SK-N-SH (cell line): ENCODE data around the gene BICC1. TPM values are rescaled to one million over a fixed set of nuclear protein-coding genes. Genes with fewer than 3 reads are reported as not detected.

Experiments used
- CTCF ChIA-PET: fragments of 300-600, 350-600 bp; formaldehyde crosslinking; extraction: SDS; loops from one replicate; lab custom pipeline; 2021; lab: Yijun Ruan, JAX
- POLR2A ChIA-PET: fragments of 350-600 bp; sonication (Branson Sonifier 250); formaldehyde crosslinking; extraction: SDS; loops from one replicate; lab custom pipeline; 2020; ENCODE audit warnings: antibody characterized with exemption, inconsistent platforms; lab: Yijun Ruan, JAX
- DNase-seq: peaks from one replicate; pipeline ENCODE4 v3.0.0; 2012
- H2AFZ ChIP-seq: fragments of 200-600 bp; sonication (generic); 2 replicates; pipeline ENCODE4 v1.8.1; 2016; ENCODE audit warnings: antibody characterized with exemption, mild to moderate bottlenecking, low read depth
- H3F3A ChIP-seq: fragments of 200-600 bp; sonication (generic); replicated peaks from 2 replicates; pipeline ENCODE3; 2016; ENCODE audit warnings: antibody characterized with exemption, mild to moderate bottlenecking; ENCODE audit not compliant: insufficient read depth
- H3K27ac ChIP-seq, 2 experiments: fragments of 200-500 bp in 1 of 2; fragments of 200-600 bp in 1 of 2; sonication (Bioruptor generic) in 1 of 2; sonication (generic), shearing (Covaris generic) in 1 of 2; 2 replicates each; pipeline versions ENCODE4 v1.5.1 to v1.6.1; 2014 to 2016; ENCODE audit warnings: low read depth in 2 of 2, inconsistent platforms in 1 of 2, low read length in 1 of 2, mild to moderate bottlenecking in 1 of 2, mixed read lengths in 1 of 2
- H3K27me3 ChIP-seq: fragments of 200-600 bp; sonication (generic), shearing (Covaris generic); 2 replicates; pipeline ENCODE4 v1.6.1; 2016; ENCODE audit warnings: mixed run types; ENCODE audit not compliant: insufficient read depth
- H3K36me3 ChIP-seq, 2 experiments: fragments of 200-500 bp in 1 of 2; fragments of 200-600 bp in 1 of 2; sonication (Bioruptor generic) in 1 of 2; sonication (generic) in 1 of 2; replicated peaks in 1 of 2; 2 replicates each; pipeline versions ENCODE3 to v1.5.1; 2014 to 2016; ENCODE audit warnings: low read length in 1 of 2, mild to moderate bottlenecking in 1 of 2; ENCODE audit not compliant: insufficient read depth in 2 of 2, control insufficient read depth in 1 of 2
- H3K4me1 ChIP-seq, 2 experiments: fragments of 200-500 bp in 1 of 2; fragments of 200-600 bp in 1 of 2; sonication (Bioruptor generic) in 1 of 2; sonication (generic), shearing (Covaris generic) in 1 of 2; 2 replicates each; pipeline versions ENCODE4 v1.5.1 to v1.6.1; 2014 to 2016; ENCODE audit warnings: low read depth in 1 of 2, low read length in 1 of 2, mixed run types in 1 of 2; ENCODE audit not compliant: insufficient read depth in 2 of 2, control insufficient read depth in 1 of 2
- H3K4me2 ChIP-seq: fragments of 200-600 bp; sonication (generic), shearing (Covaris generic); 2 replicates; pipeline ENCODE4 v1.6.1; 2017; ENCODE audit warnings: mixed run types
- H3K4me3 ChIP-seq, 2 experiments: fragments of 200-500 bp in 1 of 2; fragments of 200-600 bp in 1 of 2; sonication (Bioruptor generic) in 1 of 2; sonication (generic), shearing (Covaris generic) in 1 of 2; 2 replicates each; pipeline versions ENCODE4 v1.5.1 to v1.8.1; 2014 to 2016; ENCODE audit warnings: low read depth in 2 of 2, inconsistent platforms in 1 of 2, low read length in 1 of 2, mild to moderate bottlenecking in 1 of 2, mixed read lengths in 1 of 2, moderate library complexity in 1 of 2
- H3K79me2 ChIP-seq: fragments of 200-600 bp; sonication (generic); 2 replicates; pipeline ENCODE4 v1.8.1; 2017; ENCODE audit warnings: mild to moderate bottlenecking; ENCODE audit not compliant: insufficient read depth
- H3K9ac ChIP-seq: fragments of 200-600 bp; sonication (generic); 2 replicates; pipeline ENCODE4 v1.6.1; 2017; ENCODE audit warnings: mixed run types
- H3K9me2 ChIP-seq: fragments of 200-600 bp; sonication (generic); 2 replicates; pipeline ENCODE4 v1.6.1; 2017; ENCODE audit warnings: mixed run types
- H3K9me3 ChIP-seq: fragments of 200-600 bp; sonication (generic); 2 replicates; pipeline ENCODE4 v1.6.1; 2017; ENCODE audit warnings: mixed run types, mild to moderate bottlenecking, moderate library complexity
- H4K20me1 ChIP-seq: fragments of 200-600 bp; sonication (generic); 2 replicates; pipeline ENCODE4 v1.6.1; 2017; ENCODE audit warnings: mild to moderate bottlenecking, mixed run types; ENCODE audit not compliant: insufficient read depth
- ELF1 ChIP-seq: IDR thresholded peaks from 2 replicates; pipeline ENCODE4 v1.4.0; 2012
- GATA2 ChIP-seq: sonication (generic); formaldehyde crosslinking; IDR thresholded peaks from 2 replicates; pipeline ENCODE4 v1.5.0; 2020; ENCODE audit warnings: mild to moderate bottlenecking, missing genetic modification reagents
- MXI1 ChIP-seq: IDR thresholded peaks from 2 replicates; pipeline ENCODE4 v1.6.1; 2012; ENCODE audit warnings: mild to moderate bottlenecking, low read depth, low read length, improper control_type of control experiment
- NFIC ChIP-seq: IDR thresholded peaks from 2 replicates; pipeline ENCODE4 v1.4.0; 2012; ENCODE audit warnings: borderline replicate concordance
- RAD21 ChIP-seq: IDR thresholded peaks from 2 replicates; pipeline ENCODE4 v1.6.1; 2012; ENCODE audit warnings: mild to moderate bottlenecking, low read length
- RFX5 ChIP-seq: IDR thresholded peaks from 2 replicates; pipeline ENCODE4 v1.6.1; 2012; ENCODE audit warnings: mild to moderate bottlenecking, improper control_type of control experiment, low read length
- SMC3 ChIP-seq: IDR thresholded peaks from 2 replicates; pipeline ENCODE4 v1.6.1; 2012; ENCODE audit warnings: low read depth, low read length, improper control_type of control experiment
- TCF12 ChIP-seq: IDR thresholded peaks from 2 replicates; pipeline ENCODE4 v1.4.0; 2012
- WGBS: methylation state at CpG from one replicate; pipeline ENCODE4 v1.1.6; 2017; ENCODE audit warnings: low lambda C conversion rate; 5-methylcytosine and 5-hydroxymethylcytosine counted together
- polyA plus RNA-seq, 3 experiments: library from polyadenylated mRNA; depleted of rRNA; stranded (reverse); fragments of >200 nt; gene quantifications; 2 replicates each; pipeline ENCODE4 v1.2.3, GENCODE V29; 2012
- TF ChIP-seq, protein P1 (sequence below): fragments of 200-600 bp; sonication (generic); IDR thresholded peaks from 2 replicates; pipeline ENCODE4 v1.6.1; 2017; ENCODE audit warnings: antibody characterized with exemption, mild to moderate bottlenecking, moderate library complexity
- TF ChIP-seq, protein P2 (sequence below): fragments of 150-350 bp; IDR thresholded peaks from 2 replicates; pipeline ENCODE4 v1.6.1; 2016; ENCODE audit warnings: mild to moderate bottlenecking, low read depth, low read length
- TF ChIP-seq, protein P3 (sequence below): fragments of 150-350 bp; IDR thresholded peaks from 2 replicates; pipeline ENCODE4 v1.6.1; 2017; ENCODE audit warnings: antibody characterized with exemption, low read length, low read depth, borderline replicate concordance

BICC1 gene
- polyA plus RNA-seq, 1 of the 3 experiments (the other 2 are of a cell fraction) = 1.5 TPM

DNA sequence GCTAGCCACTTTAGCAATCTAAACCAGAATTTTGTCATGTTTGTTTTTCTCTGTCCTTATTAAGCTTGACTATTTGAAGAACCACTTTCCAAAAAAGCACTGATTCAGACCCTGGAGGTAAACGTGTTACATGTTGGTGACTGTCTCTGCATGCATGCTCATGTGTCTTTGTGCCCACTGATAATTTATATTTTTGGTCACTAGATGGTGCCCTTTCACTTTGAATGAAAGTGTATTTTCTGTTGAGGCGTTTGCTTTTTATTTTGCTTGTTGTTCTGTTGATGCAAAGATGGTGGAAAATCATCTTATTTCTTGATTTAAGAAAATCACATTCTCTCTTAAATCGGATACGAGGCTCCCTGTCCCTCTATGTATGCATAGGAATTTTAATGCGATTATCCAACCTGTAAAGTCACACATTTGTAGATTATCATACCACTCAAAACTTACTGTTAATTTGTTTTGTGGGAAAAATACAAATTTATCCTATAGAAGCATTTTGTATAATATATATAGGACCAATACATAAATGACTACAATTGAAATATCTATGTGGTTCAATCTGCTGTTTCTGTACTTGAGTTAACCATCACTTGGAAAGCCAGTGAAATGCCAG, 269.3 kb downstream of the BICC1 start:
- H3K36me3 ChIP-seq = peaks cover 0 to 2% of the 10 kb centered on the region in 2 experiments
- H3K9me2 ChIP-seq = no peaks in the 10 kb centered on the region
- TF ChIP-seq, protein P1, sequence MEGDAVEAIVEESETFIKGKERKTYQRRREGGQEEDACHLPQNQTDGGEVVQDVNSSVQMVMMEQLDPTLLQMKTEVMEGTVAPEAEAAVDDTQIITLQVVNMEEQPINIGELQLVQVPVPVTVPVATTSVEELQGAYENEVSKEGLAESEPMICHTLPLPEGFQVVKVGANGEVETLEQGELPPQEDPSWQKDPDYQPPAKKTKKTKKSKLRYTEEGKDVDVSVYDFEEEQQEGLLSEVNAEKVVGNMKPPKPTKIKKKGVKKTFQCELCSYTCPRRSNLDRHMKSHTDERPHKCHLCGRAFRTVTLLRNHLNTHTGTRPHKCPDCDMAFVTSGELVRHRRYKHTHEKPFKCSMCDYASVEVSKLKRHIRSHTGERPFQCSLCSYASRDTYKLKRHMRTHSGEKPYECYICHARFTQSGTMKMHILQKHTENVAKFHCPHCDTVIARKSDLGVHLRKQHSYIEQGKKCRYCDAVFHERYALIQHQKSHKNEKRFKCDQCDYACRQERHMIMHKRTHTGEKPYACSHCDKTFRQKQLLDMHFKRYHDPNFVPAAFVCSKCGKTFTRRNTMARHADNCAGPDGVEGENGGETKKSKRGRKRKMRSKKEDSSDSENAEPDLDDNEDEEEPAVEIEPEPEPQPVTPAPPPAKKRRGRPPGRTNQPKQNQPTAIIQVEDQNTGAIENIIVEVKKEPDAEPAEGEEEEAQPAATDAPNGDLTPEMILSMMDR = peak; percentile 78
- TF ChIP-seq RAD21 (peak; percentile 92), MXI1 (peak; percentile 78), SMC3 (peak; percentile 79), GATA2 (no peak), RFX5 (peak; percentile 62)
- TF ChIP-seq, protein P2, sequence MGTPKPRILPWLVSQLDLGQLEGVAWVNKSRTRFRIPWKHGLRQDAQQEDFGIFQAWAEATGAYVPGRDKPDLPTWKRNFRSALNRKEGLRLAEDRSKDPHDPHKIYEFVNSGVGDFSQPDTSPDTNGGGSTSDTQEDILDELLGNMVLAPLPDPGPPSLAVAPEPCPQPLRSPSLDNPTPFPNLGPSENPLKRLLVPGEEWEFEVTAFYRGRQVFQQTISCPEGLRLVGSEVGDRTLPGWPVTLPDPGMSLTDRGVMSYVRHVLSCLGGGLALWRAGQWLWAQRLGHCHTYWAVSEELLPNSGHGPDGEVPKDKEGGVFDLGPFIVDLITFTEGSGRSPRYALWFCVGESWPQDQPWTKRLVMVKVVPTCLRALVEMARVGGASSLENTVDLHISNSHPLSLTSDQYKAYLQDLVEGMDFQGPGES = no peak
- TF ChIP-seq, protein P3, sequence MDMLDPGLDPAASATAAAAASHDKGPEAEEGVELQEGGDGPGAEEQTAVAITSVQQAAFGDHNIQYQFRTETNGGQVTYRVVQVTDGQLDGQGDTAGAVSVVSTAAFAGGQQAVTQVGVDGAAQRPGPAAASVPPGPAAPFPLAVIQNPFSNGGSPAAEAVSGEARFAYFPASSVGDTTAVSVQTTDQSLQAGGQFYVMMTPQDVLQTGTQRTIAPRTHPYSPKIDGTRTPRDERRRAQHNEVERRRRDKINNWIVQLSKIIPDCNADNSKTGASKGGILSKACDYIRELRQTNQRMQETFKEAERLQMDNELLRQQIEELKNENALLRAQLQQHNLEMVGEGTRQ = no peak
- no peak overlapping the region for H3K9ac ChIP-seq
- no peak overlapping the region; a peak in 1 of 4 replicates for H3K27ac ChIP-seq
- no peaks in the 10 kb centered on the region for H3K27me3 ChIP-seq
- no peaks in the 10 kb centered on the region for H3F3A ChIP-seq
- H3K9me3 ChIP-seq = no peaks in the 10 kb centered on the region
- no peak overlapping the region; a peak in 1 of 4 replicates for H3K4me3 ChIP-seq
- no peaks in the 10 kb centered on the region for H3K79me2 ChIP-seq
- H4K20me1 ChIP-seq = no peaks in the 10 kb centered on the region
- H2AFZ ChIP-seq = no peak overlapping the region
- POLR2A ChIA-PET = no interaction called here
- H3K4me1 ChIP-seq = peaks cover 10 to 15% of the 10 kb centered on the region in 2 experiments; a peak in 3 of 4 replicates
- CTCF ChIA-PET = interaction anchor here (0.6 to 3.0 kb wide), 30 partner anchors 9 to 844 kb away, joined by 3 to 21 read pairs (median 4); no protein-coding TSS in a partner anchor
- H3K4me2 ChIP-seq = no peak overlapping the region
- DNase-seq = peak; percentile 36
- WGBS = 20% methylated on average over 5 of the region's 5 CpGs

DNA sequence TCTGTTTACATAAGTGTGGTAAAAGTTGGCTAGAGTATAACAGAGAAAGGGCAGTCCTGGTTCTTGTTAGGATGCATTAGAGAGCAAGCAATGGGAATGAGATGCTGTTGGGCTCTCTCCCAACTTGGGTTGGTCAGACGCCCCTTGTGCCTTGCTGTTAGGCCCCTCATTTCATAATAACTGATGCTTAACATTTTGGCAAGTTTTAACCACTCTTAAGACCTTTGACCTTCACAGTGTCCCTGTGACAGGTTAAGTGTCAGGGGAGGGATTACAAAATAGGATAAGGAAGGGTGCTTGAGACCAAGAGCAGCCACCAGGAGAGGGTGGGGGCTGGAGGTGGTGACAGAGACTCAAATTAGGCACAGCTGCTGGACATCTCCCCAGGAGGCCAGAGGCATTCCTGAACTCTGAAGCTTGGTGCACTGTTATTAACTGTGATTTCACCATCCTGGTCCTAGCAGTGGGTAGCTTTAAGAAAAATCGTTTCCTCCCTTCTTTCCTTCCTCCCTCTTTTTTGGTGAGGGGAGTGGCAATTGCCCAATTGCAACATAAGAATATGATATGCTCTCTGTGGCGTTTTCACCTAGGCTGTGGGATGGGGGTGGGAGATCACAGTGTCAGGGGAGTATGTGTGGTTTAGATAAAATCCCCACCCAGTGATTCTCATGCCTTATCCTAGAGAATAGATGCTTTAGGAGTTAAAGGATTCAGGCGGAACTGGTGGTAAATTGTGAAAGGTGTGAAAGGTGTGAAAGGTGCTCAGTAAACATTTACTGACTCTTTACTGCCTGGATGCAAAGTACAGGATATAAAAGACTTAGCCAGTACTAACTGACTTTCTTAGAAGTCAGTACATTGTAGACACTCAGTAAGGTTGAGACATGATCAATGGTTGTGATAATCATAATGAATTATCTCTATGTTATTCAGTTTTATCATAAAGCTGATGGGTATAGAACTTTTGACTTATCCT, 270.5 kb downstream of the BICC1 start:
- Histone ChIP-seq H3K4me1 (peaks cover 6 to 9% of the 10 kb centered on the region in 2 experiments; a peak in 3 of 4 replicates), H3K79me2 (no peaks in the 10 kb centered on the region), H3K9me3 (no peaks in the 10 kb centered on the region), H3K36me3 (peaks cover 0 to 2% of the 10 kb centered on the region in 2 experiments), H2AFZ (no peak overlapping the region), H3K4me2 (0 out of 2 replicates have a peak overlapping the region, but pooled peaks have one; percentile 29), H3K27me3 (no peaks in the 10 kb centered on the region), H3K9me2 (no peaks in the 10 kb centered on the region), H4K20me1 (no peaks in the 10 kb centered on the region), H3K27ac (peak overlapping the region in 1 of 2 experiments; percentile 33; a peak in 1 of 4 replicates), H3F3A (no peaks in the 10 kb centered on the region), H3K4me3 (no peak overlapping the region), H3K9ac (no peak overlapping the region)
- WGBS = 66% methylated on average over 4 of the region's 4 CpGs
- TF ChIP-seq TCF12 (peak; percentile 50; the same call in 1 of the 2 replicates), ELF1 (no peak), NFIC (peak; percentile 17; the same call in 1 of the 2 replicates)
- no peak for DNase-seq
- ChIA-PET CTCF (interaction anchor here (0.7 to 1.7 kb wide), 8 partner anchors 9 to 843 kb away, joined by 3 to 5 read pairs (median 3); no protein-coding TSS in a partner anchor), POLR2A (no interaction called here)
